HG02798 (cell line): ENCODE data around the gene MARCHF10.
A peak's percentile ranks its signal among the peaks of the same experiment; 100 is the strongest.

Experiments used
- ATAC-seq: cut with Tn5 transposase; IDR thresholded peaks from one replicate; pipeline ENCODE4 v1.9.1; 2021; ENCODE audit warnings: mild to moderate bottlenecking; ENCODE audit not compliant: unreplicated experiment, poor library complexity

MARCHF10 gene

DNA sequence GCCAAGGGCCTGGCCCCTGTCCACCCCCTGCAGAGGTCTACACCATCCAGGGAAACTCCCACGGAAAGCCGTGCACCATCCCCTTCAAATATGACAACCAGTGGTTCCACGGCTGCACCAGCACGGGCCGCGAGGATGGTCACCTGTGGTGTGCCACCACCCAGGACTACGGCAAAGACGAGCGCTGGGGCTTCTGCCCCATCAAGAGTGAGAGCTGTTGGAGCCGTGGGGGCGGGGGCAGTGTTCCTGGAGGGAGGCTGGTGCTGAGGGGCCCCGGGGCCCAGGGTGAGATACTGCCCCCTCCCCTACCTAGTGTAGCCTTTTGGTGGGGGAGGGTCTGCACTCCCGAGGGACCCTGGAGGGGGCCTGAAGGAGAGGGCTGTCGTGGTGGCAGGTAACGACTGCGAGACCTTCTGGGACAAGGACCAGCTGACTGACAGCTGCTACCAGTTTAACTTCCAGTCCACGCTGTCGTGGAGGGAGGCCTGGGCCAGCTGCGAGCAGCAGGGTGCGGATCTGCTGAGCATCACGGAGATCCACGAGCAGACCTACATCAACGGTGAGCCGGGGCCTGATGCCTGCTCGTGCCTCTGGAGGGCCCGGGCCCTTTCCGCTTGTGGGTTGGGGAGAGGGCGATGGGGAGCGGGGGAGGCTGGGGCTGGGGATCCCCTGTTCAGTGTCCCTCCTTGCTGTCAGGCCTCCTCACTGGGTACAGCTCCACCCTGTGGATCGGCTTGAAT, 141.9 kb downstream of the MARCHF10 start:
- ATAC-seq: no peak

DNA sequence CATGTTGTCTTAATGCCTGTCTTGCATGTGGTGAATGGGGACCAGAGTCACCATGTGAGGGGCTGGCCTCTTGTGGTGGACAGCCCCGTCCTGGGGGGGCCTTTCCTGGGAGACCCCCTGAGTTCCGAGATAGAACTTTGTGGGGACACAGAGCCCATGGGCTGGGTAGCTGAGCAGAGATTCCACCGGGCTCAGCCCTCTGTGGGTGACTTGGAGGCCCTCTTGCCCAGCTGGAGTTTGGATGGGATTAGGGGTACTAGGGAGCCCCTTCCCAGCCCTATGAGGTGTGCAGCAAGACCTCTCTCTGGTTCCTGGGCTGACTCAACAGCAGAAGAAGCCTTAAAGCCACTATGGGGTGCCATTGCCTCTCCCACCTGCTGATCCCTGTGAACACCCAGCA, 142.5 kb downstream of the MARCHF10 start:
- no peak for ATAC-seq

DNA sequence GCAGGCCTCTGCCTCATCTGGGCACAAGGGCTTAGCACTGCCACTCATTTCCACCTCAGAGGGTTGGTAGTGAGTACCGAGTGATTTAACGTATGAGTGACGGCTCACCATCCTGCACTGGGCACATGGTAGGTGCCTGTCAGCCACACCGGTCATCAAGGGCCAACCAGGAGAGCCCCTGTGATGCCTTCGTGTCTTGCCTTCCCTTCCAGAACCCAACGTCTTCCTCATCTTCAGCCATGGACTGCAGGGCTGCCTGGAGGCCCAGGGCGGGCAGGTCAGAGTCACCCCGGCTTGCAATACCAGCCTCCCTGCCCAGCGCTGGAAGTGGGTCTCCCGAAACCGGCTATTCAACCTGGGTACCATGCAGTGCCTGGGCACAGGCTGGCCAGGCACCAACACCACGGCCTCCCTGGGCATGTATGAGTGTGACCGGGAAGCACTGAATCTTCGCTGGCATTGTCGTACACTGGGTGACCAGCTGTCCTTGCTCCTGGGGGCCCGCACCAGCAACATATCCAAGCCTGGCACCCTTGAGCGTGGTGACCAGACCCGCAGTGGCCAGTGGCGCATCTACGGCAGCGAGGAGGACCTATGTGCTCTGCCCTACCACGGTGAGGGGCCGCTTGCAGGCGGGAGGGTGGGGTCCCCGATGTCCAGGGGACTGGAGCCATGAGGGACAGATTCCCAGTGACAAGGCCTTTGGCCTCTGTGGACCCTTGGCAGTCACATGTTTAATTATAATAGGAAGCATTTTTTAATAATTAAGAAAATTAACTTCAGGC, 143.6 kb downstream of the MARCHF10 start:
- no peak for ATAC-seq

DNA sequence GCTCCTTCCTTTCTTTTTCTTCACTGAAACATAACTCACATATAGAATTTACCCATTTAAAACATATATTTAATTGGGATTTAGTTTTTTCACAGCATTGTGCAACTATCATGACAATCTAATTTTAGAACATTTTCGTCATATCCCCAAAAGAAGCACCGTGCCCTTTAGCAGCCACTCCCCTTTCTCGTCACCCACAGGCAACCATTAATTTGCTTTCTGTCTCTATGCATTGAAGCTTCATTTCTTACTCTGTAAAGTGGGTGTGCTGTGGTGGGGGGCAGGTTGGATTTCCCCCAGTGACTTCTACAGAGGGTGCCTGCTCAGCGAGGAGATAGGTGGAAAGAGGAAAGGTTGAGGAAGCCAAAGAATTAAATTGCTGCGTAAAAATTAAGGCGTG, 144.8 kb downstream of the MARCHF10 start:
- ATAC-seq: no peak

DNA sequence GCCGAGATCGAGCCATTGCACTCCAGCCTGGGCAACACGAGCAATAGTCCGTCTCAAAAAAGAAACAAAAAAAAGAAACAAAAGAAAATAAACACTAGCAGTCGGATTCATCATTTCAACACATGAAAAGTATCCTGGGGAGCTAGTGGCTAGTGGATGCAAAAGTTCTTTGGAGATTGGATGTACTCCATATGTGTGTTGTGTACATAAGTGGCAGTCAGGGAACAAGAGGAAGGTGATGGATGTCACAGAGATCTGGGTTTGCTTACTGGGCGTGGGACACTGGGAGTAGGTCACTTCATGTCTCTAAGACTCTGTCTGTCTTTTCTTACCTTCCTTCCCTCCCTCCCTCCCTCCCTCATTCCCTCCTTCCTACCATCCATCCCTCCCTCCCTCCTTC, 145.3 kb downstream of the MARCHF10 start:
- no peak for ATAC-seq

DNA sequence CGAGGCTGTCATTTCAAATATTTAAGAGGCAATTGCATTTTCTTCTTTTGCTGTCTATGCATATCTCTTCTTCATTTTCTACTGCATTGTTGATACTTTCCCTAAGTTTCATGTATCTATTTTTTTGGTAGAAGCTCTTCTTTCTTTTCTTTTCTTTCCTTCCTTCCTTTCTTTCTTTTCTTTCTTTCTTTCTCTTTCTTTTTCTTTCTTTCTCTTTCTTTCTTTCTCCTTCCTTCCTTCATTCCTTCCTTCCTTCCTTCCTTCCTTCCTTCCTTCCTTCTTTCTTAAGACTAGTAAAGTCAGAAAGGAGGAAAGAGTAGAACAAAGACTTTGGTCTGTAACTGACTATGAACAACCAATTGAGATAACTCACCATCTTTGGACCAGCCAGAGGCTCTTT, 146.8 kb downstream of the MARCHF10 start:
- ATAC-seq: no peak

DNA sequence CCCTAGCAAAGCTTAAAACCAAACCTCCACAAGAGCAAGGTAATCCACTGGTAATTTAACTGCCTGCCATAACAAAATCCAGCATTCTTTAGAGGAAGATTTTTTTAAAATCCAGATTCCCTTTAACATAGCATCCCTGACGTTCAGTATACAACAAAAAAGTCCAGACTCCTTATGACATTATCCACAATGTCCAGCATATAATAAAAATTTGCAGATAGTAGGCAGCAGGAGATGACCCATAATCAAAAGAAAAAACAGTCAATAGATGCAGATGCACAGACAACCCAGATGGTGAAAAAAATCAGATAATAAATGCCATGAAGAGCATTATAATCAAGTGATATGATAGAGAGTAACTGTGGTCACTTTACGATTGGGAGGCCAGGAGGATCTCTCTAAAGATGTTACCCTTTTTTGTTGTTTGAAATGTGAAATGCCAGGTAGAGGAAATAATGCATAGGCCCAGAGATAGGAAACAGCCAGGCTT, 147.4 kb downstream of the MARCHF10 start:
- no peak for ATAC-seq

DNA sequence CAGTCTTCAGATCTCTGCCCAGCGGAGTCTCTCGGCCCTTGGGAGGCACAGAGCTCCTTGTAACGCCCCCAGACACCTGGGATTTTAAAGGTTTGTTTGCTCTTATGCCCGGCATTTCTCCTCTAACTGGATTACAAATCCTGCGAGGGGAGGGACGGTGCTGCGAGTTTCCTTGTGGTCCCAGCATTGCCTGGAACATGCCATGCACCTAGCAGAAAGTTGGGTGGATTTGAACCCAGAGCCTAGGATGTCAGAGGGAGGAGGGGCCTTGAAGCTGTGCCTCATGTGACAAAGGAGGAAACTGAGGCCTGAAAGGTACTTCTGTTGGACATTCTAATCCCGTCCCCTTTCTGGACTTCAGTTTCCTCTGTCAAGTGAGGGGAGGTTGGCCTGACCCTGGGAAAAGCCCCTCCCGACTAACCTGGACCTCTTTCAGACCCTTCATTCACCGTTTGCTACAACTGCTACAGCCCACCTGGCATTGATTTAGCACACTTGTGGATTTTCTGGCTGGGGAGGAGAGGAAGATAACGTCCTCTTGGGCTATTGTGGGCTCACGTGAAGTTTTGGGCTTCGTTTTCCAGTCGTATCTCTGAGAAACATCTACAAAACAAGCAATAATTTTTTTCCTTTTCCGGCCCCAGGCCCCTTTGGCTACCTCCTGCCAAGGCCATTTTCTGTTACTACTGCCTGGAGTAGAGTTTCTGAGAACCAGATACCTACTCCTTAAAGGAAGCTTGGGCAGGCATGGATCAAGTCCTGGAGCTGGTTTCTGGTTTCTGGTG, 149.8 kb downstream of the MARCHF10 start:
- no peak for ATAC-seq

DNA sequence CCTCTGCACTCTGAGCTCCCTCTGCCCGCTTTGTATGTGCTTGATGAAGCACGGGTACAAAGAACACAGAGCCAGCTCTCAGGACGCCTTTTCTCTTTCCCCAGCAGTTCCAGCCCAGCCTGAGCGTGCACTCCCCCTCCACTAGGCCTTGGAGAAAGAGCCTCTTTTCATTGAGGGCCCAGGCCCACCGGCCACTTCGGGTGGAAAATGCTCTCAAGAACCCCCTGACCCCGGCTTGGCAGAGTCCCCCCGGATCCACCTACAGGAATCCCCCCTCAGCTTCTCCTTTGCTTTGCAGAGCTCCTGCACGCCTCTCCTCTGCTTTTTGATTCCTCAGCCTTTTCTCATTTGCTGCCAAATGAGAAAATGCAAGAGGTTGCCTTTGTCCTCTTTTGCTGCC, 150.4 kb downstream of the MARCHF10 start:
- ATAC-seq: no peak

DNA sequence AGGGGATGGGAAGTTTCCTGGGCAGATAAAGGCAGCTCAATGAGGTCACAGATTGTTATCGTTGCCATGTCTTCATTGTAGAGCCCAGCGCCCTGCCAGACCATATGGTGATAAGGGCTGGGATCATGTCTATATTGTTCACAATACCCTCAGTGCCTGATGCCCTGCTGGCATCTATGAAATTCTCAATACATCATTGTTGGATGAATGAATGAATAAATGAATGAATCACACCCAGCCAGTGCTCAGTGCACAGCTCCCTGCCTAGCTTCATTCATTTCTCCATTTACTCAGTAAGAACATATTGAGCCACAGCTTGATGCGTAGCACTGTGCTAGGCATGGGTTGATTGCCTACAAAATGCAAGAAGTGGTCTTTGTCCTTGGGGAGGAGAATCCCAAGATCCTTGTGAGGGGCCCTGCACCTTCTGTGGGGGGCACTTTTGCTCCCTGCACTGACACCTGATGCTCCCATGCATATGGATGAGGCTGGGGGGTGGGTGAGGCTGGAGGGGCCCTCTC, 150.9 kb downstream of the MARCHF10 start:
- no peak for ATAC-seq

DNA sequence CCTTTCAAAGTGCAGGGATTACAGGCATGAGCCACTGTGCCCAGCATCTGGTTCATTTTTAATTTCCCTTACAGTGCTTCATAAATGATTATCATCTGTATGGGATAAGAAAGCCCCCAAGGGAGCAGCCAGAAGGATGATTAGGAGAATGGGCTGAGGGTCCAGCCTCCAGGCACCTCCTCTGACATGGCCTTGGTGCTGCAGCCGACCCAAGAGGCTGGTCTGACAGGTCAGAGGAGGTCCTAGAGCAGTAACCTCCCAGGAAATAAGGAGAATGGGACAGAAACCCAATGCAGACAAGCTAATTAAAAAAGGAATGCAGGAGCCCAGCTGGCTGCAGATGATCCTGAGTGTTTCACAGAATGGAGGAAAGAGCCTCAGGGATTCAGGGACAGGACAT, 151.7 kb downstream of the MARCHF10 start:
- ATAC-seq: no peak

DNA sequence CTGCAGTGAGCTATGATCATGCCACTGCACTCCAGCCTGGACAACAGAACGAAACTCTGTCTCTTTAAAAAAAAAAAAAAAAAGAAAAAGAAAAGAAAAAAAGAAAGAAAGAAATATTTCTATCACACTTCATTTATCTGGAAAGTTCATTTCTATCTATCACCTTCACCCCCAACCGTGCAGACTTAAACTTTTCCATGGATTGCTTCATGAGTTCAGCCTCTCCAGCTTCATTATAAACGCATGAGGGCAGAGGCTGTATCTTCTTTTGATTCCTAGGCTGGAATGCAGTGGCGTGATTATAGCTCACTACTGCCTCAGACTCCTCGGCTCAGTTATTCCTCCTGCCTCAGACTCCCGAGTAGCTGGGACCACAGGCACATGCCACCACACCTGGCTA, 152.5 kb downstream of the MARCHF10 start:
- ATAC-seq: no peak

DNA sequence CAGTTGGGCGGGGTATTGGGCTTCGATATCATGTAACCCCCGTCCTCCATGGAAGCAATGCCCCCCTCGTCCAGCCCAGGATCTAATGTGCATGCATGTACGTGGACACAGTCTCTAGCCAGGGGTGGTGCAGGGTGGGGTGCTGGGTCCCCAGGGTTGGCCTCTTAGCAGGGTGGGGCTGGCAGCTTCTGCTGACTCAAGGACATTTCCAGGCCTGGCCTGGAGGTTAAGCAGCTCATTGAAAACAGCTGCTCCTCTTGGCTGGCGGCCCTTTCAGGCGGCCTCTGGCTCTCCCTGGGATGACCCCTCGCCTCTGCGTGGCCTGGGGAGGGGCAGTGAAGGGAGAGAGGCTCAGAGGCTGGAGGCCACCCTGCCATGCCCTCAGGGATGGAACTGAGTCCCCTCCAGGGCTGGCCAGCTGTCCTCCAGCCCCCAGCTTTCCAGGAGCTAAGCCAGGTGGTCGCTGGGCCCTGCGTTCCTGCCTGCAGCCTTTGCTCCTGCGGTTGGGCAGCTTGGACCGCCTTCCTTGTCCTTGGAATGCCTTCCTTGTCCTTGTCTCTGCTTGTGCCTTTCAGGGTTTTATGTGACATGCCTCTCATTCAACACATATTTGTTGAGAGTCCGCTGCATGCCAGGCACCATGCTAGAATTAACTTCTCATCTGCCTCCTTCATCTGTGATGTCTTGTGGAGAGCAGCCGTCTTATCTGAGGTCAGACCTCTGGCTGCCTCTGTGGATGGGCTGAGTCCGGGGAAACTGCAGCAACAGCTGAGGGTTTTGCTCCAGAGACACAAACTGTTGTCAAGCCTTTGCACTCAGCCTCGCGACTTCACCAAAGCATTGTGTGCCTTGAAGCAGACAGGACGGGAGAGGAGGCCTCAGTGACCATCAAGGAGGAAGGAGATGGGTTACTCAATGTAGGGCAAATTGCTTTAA, 154.0 kb downstream of the MARCHF10 start:
- no peak for ATAC-seq

DNA sequence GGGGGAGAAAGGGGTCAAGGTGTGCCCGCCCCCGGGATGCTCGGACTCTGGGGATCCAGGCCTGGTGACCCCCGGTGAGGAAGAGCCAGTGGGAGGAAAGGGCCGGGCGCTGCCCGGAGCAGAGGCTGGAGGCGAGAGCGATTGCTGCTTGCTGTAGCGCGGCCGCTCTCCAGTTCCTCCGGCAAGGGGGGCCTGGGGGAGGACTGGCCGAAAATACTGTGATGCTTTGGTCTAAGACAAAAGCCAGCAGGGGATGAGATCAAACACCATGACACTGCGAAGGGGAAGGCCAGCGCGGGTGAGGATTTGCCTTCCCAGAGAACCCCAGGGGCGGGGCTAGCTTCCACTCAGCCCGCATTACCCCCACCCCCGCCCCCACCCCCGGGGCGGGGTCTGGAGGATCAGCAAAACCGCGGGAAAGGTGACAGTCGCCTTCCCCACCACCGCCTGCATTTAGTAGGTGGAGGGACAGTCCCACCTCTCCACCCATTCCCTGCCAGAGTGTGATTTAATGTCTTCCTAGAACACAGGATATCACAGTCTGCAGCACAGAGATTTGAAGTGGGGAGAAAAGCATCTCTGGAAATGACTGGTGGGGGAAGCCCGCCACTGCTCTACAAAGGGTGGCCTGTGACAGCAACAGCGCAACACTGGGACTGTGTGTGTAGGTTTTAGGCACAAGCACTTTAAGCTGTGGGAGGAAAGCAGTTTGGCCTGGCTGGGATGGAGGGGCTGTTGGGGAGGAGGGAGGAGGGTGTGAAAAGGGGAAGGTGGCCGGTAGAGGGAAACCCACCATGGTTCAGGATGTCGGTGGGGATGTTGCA, 154.9 kb downstream of the MARCHF10 start:
- ATAC-seq: peak; percentile 89

DNA sequence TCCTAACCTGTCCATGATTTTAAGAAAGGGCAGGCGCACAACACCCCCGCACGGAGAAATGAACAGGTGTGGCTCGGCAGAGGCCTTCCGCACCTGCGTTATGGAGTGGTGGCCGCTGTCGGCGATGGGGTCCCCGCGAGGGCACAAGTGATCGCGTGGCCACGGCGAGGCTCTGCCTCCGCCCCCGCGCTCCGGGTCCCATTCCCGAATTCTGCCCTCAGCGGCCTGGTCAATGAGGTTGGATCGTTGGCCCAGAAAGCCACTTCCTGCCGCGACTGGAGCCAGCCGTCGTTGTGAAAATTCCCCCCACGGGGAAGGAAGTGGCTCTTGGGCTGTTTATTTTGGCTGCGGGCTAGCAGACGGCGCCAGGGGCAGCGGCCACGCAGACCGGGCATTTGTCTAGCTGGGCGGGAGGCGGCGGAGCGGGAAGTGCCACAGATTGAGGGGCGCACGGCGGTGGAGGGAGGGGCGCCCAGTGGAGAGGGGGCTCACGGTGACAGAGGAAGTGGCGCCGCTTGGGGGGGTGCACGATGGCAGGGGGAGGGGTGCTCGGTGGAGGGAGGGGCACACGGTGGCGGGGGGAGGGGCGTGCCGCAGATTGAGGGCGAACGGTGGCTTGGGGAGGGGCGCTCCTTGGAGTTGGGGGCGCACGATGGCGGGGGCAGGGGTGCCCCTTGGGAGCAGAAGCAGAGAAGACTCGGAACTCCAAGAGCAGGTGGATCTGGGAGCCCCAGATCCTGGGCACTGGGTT, 155.7 kb downstream of the MARCHF10 start:
- ATAC-seq: no peak
